Gastrocnemius medialis (tissue), 4 donors: ENCODE measurements around the gene SESN3. TPM values are rescaled to one million over a fixed set of nuclear protein-coding genes. Genes with fewer than 3 reads are reported as not detected.
"Not testable (repeated sequence)": the region's sequence is repeated elsewhere in the genome, so short reads cannot be mapped to it uniquely, and the experiment has no call there.

Experiments used
- ATAC-seq, 2 donors: fragments of 150-250 bp; one replicate each; pipeline ENCODE4 v1.9.1; 2016
- DNase-seq, 2 donors: peaks; one replicate each; pipeline ENCODE4 v3.0.0-alpha.2; 2019
- H3K27ac ChIP-seq, 4 donors: fragments of 200-600 bp; sonication (generic); 1 replicate in 1 of 4; 2 replicates in 3 of 4; pipeline ENCODE4 v1.5.1; 2016 to 2018; ENCODE audit warnings: mild to moderate bottlenecking in 2 of 4, moderate library complexity in 1 of 4
- H3K27me3 ChIP-seq, 3 donors: fragments of 200-600 bp; sonication (generic) in 2 of 3; 1 replicate in 1 of 3; 2 replicates in 2 of 3; pipeline versions ENCODE4 v1.5.1 to v1.6.0; 2016 to 2019; ENCODE audit warnings: mild to moderate bottlenecking in 1 of 3, moderate library complexity in 1 of 3
- H3K36me3 ChIP-seq, 2 donors: fragments of 200-600 bp; sonication (generic) in 1 of 2; one replicate each; pipeline ENCODE4 v1.5.1; 2017 to 2018
- H3K4me1 ChIP-seq, 2 donors: fragments of 200-600 bp; sonication (generic) in 1 of 2; one replicate each; pipeline ENCODE4 v1.5.1; 2016 to 2017; ENCODE audit warnings: mild to moderate bottlenecking in 2 of 2
- H3K4me3 ChIP-seq, 4 donors: fragments of 200-600 bp; sonication (generic) in 3 of 4; 1 replicate in 1 of 4; 2 replicates in 3 of 4; pipeline ENCODE4 v1.5.1; 2016 to 2019; ENCODE audit warnings: mild to moderate bottlenecking in 2 of 4
- H3K9me3 ChIP-seq, 3 donors: fragments of 200-600 bp; sonication (generic) in 2 of 3; 1 replicate in 1 of 3; 2 replicates in 2 of 3; pipeline ENCODE4 v1.5.1; 2016 to 2019
- CTCF ChIP-seq, 5 experiments: fragments of 450-650 bp in 3 of 5; fragments of 200-600 bp in 2 of 5; sonication (generic) in 2 of 5; IDR thresholded peaks in 4 of 5; conservative IDR thresholded peaks in 1 of 5; 1 replicate in 4 of 5; 2 replicates in 1 of 5; pipeline ENCODE4 v1.5.1; 2016 to 2019; ENCODE audit warnings: antibody characterized with exemption in 5 of 5, mild to moderate bottlenecking in 3 of 5, moderate library complexity in 3 of 5
- POLR2A ChIP-seq, 2 donors: fragments of 450-650 bp; IDR thresholded peaks; one replicate each; pipeline ENCODE4 v1.6.1; 2017; ENCODE audit warnings: antibody characterized with exemption in 2 of 2, mild to moderate bottlenecking in 2 of 2, moderate library complexity in 2 of 2
- in situ Hi-C, 4 donors: fragments of 200-750 bp; cut with MboI; loops; one replicate each; pipeline versions ENCODE4 v1.15.0 to v1.8.0; 2017; ENCODE audit warnings: low sequenced_read_pairs in 4 of 4
- intact Hi-C: fragments of 100-400 bp; cut with DNase I; formaldehyde crosslinking; loops from one replicate; pipeline ENCODE4 v1.15.1; 2023; ENCODE audit warnings: low total_unique reads
- total RNA-seq, 4 donors: library from RNA; depleted of rRNA; stranded (reverse); fragments of >200 nt; gene quantifications; one replicate each; pipeline versions ENCODE4 v1.1.0 to v1.2.3, GENCODE V29; 2016

SESN3 gene
- total RNA-seq, 4 donors from 2014 or later = 6.0 to 10.8 (median 7.8) TPM

GRCh38 chr11:95137299-95137698, 93.7 kb downstream of the SESN3 start:
- in situ Hi-C loops (loop anchor here in 1 of 4 donors (10.0 kb wide), 1 partner anchor 162 kb away; the partner anchor contains the start of genes CWC15 and KDM4D), intact Hi-C loops (no loop called here)
- Histone ChIP-seq H3K27me3 (no peaks in the 10 kb centered on the region), H3K36me3 (no peaks in the 10 kb centered on the region), H3K9me3 (no peaks in the 10 kb centered on the region), H3K27ac (no peak overlapping the region), H3K4me1 (peaks cover 7% of the 10 kb centered on the region in 2 donors), H3K4me3 (no peak overlapping the region)
- ATAC-seq = no peak
- DNase-seq = no peak
- no peak for TF ChIP-seq CTCF (IDR thresholded peaks at IDR 0.05 in 4 of 5, conservative IDR thresholded peaks at IDR 0.05 in 1 of 5)

GRCh38 chr11:95136747-95137146, 94.3 kb downstream of the SESN3 start:
- in situ Hi-C loops = loop anchor here in 1 of 4 donors (10.0 kb wide), 1 partner anchor 162 kb away; the partner anchor contains the start of genes CWC15 and KDM4D
- DNase-seq, intact Hi-C loops: not testable (repeated sequence)

GRCh38 chr11:95135880-95136279, 95.1 kb downstream of the SESN3 start:
- in situ Hi-C loops (loop anchor here in 1 of 4 donors (10.0 kb wide), 1 partner anchor 161 kb away; the partner anchor contains the start of genes CWC15 and KDM4D), intact Hi-C loops (no loop called here)
- ATAC-seq = no peak

More at GRCh38 chr11:95136747-95137146, 94.3 kb downstream of the SESN3 start:
- not testable (repeated sequence) for H3K27ac ChIP-seq, H3K4me1 ChIP-seq, ATAC-seq, H3K4me3 ChIP-seq, H3K36me3 ChIP-seq, H3K27me3 ChIP-seq, H3K9me3 ChIP-seq

GRCh38 chr11:95135155-95135554, 95.8 kb downstream of the SESN3 start:
- DNase-seq = no peak
- H3K36me3 ChIP-seq = peaks cover 0 to 2% of the 10 kb centered on the region in 2 donors
- H3K9me3 ChIP-seq = no peaks in the 10 kb centered on the region
- no peaks in the 10 kb centered on the region for H3K27me3 ChIP-seq
- TF ChIP-seq CTCF (IDR thresholded peaks at IDR 0.05 in 4 of 5, conservative IDR thresholded peaks at IDR 0.05 in 1 of 5) = no peak
- TF ChIP-seq POLR2A (IDR thresholded peaks at IDR 0.05) = no peak
- intact Hi-C loops = no loop called here
- in situ Hi-C loops = loop anchor here in 1 of 4 donors (10.0 kb wide), 1 partner anchor 160 kb away; the partner anchor contains the start of genes CWC15 and KDM4D
- H3K27ac ChIP-seq = no peak overlapping the region
- H3K4me1 ChIP-seq = peaks cover 7% of the 10 kb centered on the region in 2 donors
- no peak overlapping the region for H3K4me3 ChIP-seq
- no peak for ATAC-seq

More at GRCh38 chr11:95135880-95136279, 95.1 kb downstream of the SESN3 start:
- no peak for DNase-seq
- peaks cover 7% of the 10 kb centered on the region in 2 donors for H3K4me1 ChIP-seq
- TF ChIP-seq POLR2A (IDR thresholded peaks at IDR 0.05) = no peak
- TF ChIP-seq CTCF (IDR thresholded peaks at IDR 0.05 in 4 of 5, conservative IDR thresholded peaks at IDR 0.05 in 1 of 5) = no peak
- no peak overlapping the region for H3K4me3 ChIP-seq
- no peaks in the 10 kb centered on the region for H3K9me3 ChIP-seq
- no peak overlapping the region for H3K27ac ChIP-seq
- no peaks in the 10 kb centered on the region for H3K36me3 ChIP-seq
- H3K27me3 ChIP-seq = no peaks in the 10 kb centered on the region

DNA sequence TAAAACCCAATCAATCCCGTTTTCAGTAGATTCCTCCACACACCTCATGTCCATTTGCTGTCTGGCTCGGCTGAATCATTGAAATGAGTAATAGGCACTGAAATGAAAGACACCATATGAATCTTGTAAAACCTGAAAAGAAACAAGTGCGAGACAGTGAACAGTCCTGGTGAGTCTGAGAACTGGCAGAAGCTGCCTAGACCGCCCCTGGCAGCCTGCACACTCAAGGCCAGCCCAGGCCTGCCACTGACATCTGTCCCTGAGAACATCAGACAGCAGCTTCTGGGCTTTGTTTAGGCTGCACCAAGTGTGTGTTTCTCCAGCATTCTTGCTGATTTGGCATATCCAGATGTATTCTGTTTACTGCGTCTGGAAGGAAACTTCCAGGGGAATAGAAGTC, 96.5 kb downstream of the SESN3 start:
- Histone ChIP-seq H3K9me3 (no peaks in the 10 kb centered on the region), H3K27me3 (no peaks in the 10 kb centered on the region), H3K4me3 (no peak overlapping the region), H3K4me1 (peaks cover 7% of the 10 kb centered on the region in 2 donors), H3K36me3 (peaks cover 0 to 7% of the 10 kb centered on the region in 2 donors), H3K27ac (peak overlapping the region in 2 of 4 donors; percentile 7 to 27)
- TF ChIP-seq CTCF (IDR thresholded peaks at IDR 0.05 in 4 of 5, conservative IDR thresholded peaks at IDR 0.05 in 1 of 5) (no peak), POLR2A (IDR thresholded peaks at IDR 0.05) (no peak)
- in situ Hi-C loops = loop anchor here in 1 of 4 donors (10.0 kb wide), 1 partner anchor 160 kb away; the partner anchor contains the start of genes CWC15 and KDM4D
- ATAC-seq = peak in 1 of 2 donors; percentile 26
- intact Hi-C loops = no loop called here
- DNase-seq = no peak
